HEK293T (cell line): ENCODE data around the gene METTL26.

ENCODE experiments used
- CTCF ChIA-PET: fragments of 350-600 bp; formaldehyde crosslinking; extraction: SDS; loops from one replicate; lab custom pipeline; 2021; ENCODE audit warnings: antibody characterized with exemption, inconsistent platforms; lab: Yijun Ruan, JAX
- POLR2A ChIA-PET: fragments of 350-600 bp; formaldehyde crosslinking; extraction: SDS; loops from one replicate; lab custom pipeline; 2020; ENCODE audit warnings: antibody characterized with exemption, inconsistent platforms; lab: Yijun Ruan, JAX
- DNase-seq: peaks from one replicate; pipeline ENCODE4 v3.0.0; 2012; ENCODE audit warnings: mixed read lengths; ENCODE audit errors: extremely low spot score
- ARNT ChIP-seq: fragments of 450-650 bp; IDR thresholded peaks from 2 replicates; pipeline ENCODE4 v1.6.1; 2017; ENCODE audit warnings: mild to moderate bottlenecking
- BHLHE40 ChIP-seq: fragments of 450-650 bp; IDR thresholded peaks from 2 replicates; pipeline ENCODE4 v1.6.1; 2016; ENCODE audit warnings: mild to moderate bottlenecking, moderate library complexity, borderline replicate concordance
- CTBP1 ChIP-seq: fragments of 450-650 bp; IDR thresholded peaks from 2 replicates; pipeline ENCODE4 v1.6.1; 2016; ENCODE audit warnings: borderline replicate concordance
- ELF4 ChIP-seq: fragments of 450-650 bp; IDR thresholded peaks from 2 replicates; pipeline ENCODE4 v1.6.1; 2017; ENCODE audit warnings: antibody characterized with exemption
- FOXA1 ChIP-seq: fragments of 450-650 bp; IDR thresholded peaks from 2 replicates; pipeline ENCODE4 v1.6.1; 2016; ENCODE audit warnings: mild to moderate bottlenecking
- FOXK2 ChIP-seq: fragments of 450-650 bp; IDR thresholded peaks from 2 replicates; pipeline ENCODE4 v1.6.1; 2016; ENCODE audit warnings: mild to moderate bottlenecking
- FOXM1 ChIP-seq: fragments of 450-650 bp; IDR thresholded peaks from 2 replicates; pipeline ENCODE4 v1.6.1; 2017; ENCODE audit warnings: mild to moderate bottlenecking, borderline replicate concordance
- HDGF ChIP-seq: fragments of 450-650 bp; IDR thresholded peaks from 2 replicates; pipeline ENCODE4 v1.6.1; 2017; ENCODE audit warnings: antibody characterized with exemption, borderline replicate concordance
- L3MBTL2 ChIP-seq: fragments of 450-650 bp; conservative IDR thresholded peaks from 2 replicates; pipeline ENCODE4 v1.6.1; 2016; ENCODE audit warnings: mild to moderate bottlenecking
- LEF1 ChIP-seq: fragments of 450-650 bp; IDR thresholded peaks from 2 replicates; pipeline ENCODE4 v1.6.1; 2017; ENCODE audit warnings: mild to moderate bottlenecking, borderline replicate concordance
- NFRKB ChIP-seq: fragments of 450-650 bp; IDR thresholded peaks from 2 replicates; pipeline ENCODE4 v1.6.1; 2016; ENCODE audit warnings: mild to moderate bottlenecking, moderate library complexity
- PKNOX1 ChIP-seq: fragments of 450-650 bp; IDR thresholded peaks from 2 replicates; pipeline ENCODE4 v1.6.1; 2016
- SP1 ChIP-seq: fragments of 450-650 bp; IDR thresholded peaks from 2 replicates; pipeline ENCODE4 v1.6.1; 2017
- SUZ12 ChIP-seq: fragments of 450-650 bp; IDR thresholded peaks from 2 replicates; pipeline ENCODE4 v1.6.1; 2016; ENCODE audit warnings: mild to moderate bottlenecking
- TARDBP ChIP-seq: fragments of 450-650 bp; IDR thresholded peaks from 2 replicates; pipeline ENCODE4 v1.6.1; 2016
- ZNF384 ChIP-seq: fragments of 450-650 bp; IDR thresholded peaks from 2 replicates; pipeline ENCODE4 v1.6.1; 2016

METTL26 gene

GRCh38 chr16:651844-652243, 15.7 kb upstream of the METTL26 start:
- ChIA-PET CTCF (no interaction called here), POLR2A (interaction anchor here (0.6 to 1.1 kb wide), 3 partner anchors 9 to 21 kb away, joined by 3 read pairs; partner anchors contain the start of gene METTL26)
- DNase-seq, result no peak
- no peak for TF ChIP-seq FOXM1
- TF ChIP-seq CTBP1, result no peak
- no peak for TF ChIP-seq ZNF384
- TF ChIP-seq HDGF, result no peak
- TF ChIP-seq ELF4, result no peak
- no peak for TF ChIP-seq L3MBTL2
- no peak for TF ChIP-seq BHLHE40
- no peak for TF ChIP-seq FOXA1
- no peak for TF ChIP-seq TARDBP
- no peak for TF ChIP-seq LEF1
- TF ChIP-seq ARNT, result no peak
- TF ChIP-seq SP1, result no peak
- TF ChIP-seq NFRKB, result no peak
- no peak for TF ChIP-seq FOXK2
- TF ChIP-seq SUZ12, result no peak
- TF ChIP-seq PKNOX1, result no peak

GRCh38 chr16:649631-650030, 13.5 kb upstream of the METTL26 start:
- no peak for DNase-seq
- ChIA-PET POLR2A (interaction anchor here (0.8 to 2.5 kb wide), 11 partner anchors 11 to 139 kb away, joined by 3 to 12 read pairs (median 3); partner anchors contain the start of genes CHTF18, METTL26, RHOT2 and RPUSD1), CTCF (interaction anchor here (1.0 kb wide), 1 partner anchor 59 kb away, joined by 3 read pairs; no protein-coding TSS in a partner anchor)
- TF ChIP-seq SP1 (no peak), TARDBP (no peak), HDGF (no peak), CTBP1 (no peak), PKNOX1 (no peak), L3MBTL2 (no peak), NFRKB (no peak), ARNT (no peak), ZNF384 (no peak), LEF1 (no peak), FOXA1 (no peak), SUZ12 (no peak), FOXK2 (no peak), ELF4 (no peak), FOXM1 (no peak), BHLHE40 (no peak)

GRCh38 chr16:648781-649589, 12.9 kb upstream of the METTL26 start, which contains the start of gene WDR90:
TSS of gene WDR90 (plus strand) at chr16:649365. CDS start at chr16:649417, 52 bp downstream.
- ChIA-PET POLR2A (interaction anchor here (0.8 to 2.5 kb wide), 14 partner anchors 11 to 139 kb away, joined by 3 to 21 read pairs (median 4); partner anchors contain the start of genes CHTF18, METTL26, RHOT2 and RPUSD1), CTCF (interaction anchor here (1.0 to 1.7 kb wide), 2 partner anchors 27 to 59 kb away, joined by 3 to 4 read pairs; no protein-coding TSS in a partner anchor)

GRCh38 chr16:648071-648780, 12.1 kb upstream of the METTL26 start:
- POLR2A ChIA-PET, result interaction anchor here (0.7 to 2.0 kb wide), 8 partner anchors 9 to 79 kb away, joined by 3 to 21 read pairs (median 4); partner anchors contain the start of genes METTL26, RHOT2 and STUB1
- TF ChIP-seq NFRKB, result no peak
- TF ChIP-seq TARDBP, result no peak
- no peak for TF ChIP-seq PKNOX1
- TF ChIP-seq L3MBTL2, result no peak
- no peak for TF ChIP-seq SUZ12
- no peak for TF ChIP-seq BHLHE40
- TF ChIP-seq CTBP1, result no peak
- no peak for TF ChIP-seq LEF1
- no peak for TF ChIP-seq HDGF
- TF ChIP-seq ELF4, result no peak
- no peak for TF ChIP-seq FOXK2
- TF ChIP-seq ZNF384, result no peak
- TF ChIP-seq SP1, result no peak
- TF ChIP-seq FOXM1, result no peak
- TF ChIP-seq ARNT, result no peak
- TF ChIP-seq FOXA1, result no peak
- CTCF ChIA-PET, result interaction anchor here (0.6 to 1.7 kb wide), 3 partner anchors 28 to 68 kb away, joined by 3 to 4 read pairs (median 4); no protein-coding TSS in a partner anchor
- DNase-seq, result peak; percentile 59

More at GRCh38 chr16:648781-649589, 12.9 kb upstream of the METTL26 start, which contains the start of gene WDR90:
- TF ChIP-seq ELF4, result no peak
- peak; percentile 87 for TF ChIP-seq L3MBTL2
- no peak for TF ChIP-seq ARNT
- peak; percentile 92 for DNase-seq
